ENCODE results near the gene PPP1R14D.

Gene PPP1R14D

DNA sequence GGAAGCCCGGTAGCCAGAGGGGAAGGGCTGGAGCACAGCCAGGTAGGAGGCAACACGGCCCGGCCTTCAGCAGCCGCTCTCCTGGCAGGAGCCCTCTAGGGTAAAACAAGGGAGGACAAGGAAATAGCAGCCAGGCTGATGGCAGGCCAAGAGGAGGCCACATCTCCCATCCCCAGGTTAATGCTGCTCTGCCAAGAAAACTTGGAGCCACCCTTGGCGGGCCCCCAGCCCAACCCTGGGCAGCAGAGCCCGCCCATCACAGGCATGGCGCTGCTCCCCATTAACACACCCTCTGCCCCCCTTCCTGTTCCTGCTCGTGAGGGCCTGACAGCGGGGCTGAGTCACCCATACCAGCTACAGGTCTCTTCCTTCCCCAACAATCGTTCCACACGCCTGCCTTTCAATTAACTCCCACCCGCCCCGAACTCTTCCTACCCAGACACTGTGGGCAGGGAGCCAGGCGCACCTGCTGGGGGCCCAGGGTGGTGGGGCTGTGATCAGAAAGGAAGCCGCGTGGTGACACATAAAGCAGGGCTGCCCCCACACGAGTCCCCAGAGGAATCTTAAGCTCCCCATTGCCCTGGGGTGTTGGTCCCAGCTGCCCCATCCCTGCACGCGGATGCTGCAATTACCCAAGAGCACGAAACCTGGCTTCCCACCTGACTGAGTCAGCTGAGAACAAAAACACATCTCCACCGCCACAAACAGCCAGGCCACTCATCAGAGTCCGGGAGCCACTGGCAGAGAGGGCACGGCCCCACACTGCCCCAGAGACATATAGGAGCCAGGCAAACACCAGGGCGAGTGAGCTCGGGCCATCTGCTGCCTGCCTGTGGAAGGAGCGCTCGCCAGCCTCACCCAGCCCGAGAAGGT is 59.0 kb downstream of the PPP1R14D start, which contains the start of gene C15orf62:
Gene C15orf62 (plus strand): TSS at position 707 of the 873 bp plus-strand sequence. CDS start 516 bp downstream, outside the sequence.
- peak; percentile 95 for DNase-seq (ENCODE audit: low read depth)
- no peak within 1 kb of the TSS for H3K4me3 ChIP-seq (ENCODE audit: low read depth, low read length)
- TF ChIP-seq, protein P1, sequence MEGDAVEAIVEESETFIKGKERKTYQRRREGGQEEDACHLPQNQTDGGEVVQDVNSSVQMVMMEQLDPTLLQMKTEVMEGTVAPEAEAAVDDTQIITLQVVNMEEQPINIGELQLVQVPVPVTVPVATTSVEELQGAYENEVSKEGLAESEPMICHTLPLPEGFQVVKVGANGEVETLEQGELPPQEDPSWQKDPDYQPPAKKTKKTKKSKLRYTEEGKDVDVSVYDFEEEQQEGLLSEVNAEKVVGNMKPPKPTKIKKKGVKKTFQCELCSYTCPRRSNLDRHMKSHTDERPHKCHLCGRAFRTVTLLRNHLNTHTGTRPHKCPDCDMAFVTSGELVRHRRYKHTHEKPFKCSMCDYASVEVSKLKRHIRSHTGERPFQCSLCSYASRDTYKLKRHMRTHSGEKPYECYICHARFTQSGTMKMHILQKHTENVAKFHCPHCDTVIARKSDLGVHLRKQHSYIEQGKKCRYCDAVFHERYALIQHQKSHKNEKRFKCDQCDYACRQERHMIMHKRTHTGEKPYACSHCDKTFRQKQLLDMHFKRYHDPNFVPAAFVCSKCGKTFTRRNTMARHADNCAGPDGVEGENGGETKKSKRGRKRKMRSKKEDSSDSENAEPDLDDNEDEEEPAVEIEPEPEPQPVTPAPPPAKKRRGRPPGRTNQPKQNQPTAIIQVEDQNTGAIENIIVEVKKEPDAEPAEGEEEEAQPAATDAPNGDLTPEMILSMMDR (IDR thresholded peaks at IDR 0.05; ENCODE audit: low read depth, low read length): no peak
- TF ChIP-seq, protein P2, sequence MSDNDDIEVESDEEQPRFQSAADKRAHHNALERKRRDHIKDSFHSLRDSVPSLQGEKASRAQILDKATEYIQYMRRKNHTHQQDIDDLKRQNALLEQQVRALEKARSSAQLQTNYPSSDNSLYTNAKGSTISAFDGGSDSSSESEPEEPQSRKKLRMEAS (IDR thresholded peaks at IDR 0.05; ENCODE audit: low read depth, low read length): peak; percentile 54
- TF ChIP-seq POLR2A (IDR thresholded peaks at IDR 0.05; ENCODE audit: extremely low read depth, insufficient read length) (no peak), MYC (IDR thresholded peaks at IDR 0.05; ENCODE audit: low read depth, low read length) (peak; percentile 48; the same call in 1 of the 2 replicates)

DNA sequence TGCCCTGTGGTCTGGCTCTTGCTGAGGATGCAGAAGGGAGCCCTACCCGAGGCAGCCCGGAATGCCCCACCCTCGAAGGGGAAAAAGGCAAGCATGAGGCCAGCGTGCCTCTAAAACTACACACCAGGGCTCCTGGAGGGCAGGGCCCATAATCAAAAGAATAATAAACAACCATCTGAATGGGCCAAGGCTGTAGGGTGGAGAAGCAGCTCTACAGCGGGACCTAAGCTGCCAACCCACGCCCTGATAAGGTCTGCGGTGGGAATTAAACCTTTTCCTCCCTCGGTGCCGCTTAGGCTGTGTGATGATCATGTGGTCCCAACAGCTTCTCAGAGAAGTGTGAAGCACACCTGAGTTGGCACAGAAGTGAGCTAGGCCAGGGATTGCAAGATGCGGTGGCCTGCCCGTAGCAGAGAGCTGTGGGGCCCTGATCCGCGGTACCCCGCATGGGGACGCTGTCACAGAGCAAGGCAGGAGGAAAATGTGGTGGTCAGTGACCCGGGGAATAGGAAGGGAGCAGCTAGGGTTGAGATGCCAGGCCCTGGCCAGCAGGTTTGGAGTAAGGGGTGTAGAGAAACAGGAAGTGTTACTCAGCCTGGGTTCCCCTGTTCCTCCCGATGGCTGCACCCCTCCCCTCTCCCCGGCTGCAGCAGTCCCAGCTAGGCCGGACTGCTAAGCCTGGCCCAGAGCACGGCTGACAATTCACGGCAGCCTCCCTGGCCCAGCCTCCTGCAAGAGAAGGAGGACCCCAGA is 59.8 kb downstream of the PPP1R14D start:
- H3K4me3 ChIP-seq (ENCODE audit: low read depth, low read length): no peak overlapping the region
- peak; percentile 64 for DNase-seq (ENCODE audit: low read depth)

DNA sequence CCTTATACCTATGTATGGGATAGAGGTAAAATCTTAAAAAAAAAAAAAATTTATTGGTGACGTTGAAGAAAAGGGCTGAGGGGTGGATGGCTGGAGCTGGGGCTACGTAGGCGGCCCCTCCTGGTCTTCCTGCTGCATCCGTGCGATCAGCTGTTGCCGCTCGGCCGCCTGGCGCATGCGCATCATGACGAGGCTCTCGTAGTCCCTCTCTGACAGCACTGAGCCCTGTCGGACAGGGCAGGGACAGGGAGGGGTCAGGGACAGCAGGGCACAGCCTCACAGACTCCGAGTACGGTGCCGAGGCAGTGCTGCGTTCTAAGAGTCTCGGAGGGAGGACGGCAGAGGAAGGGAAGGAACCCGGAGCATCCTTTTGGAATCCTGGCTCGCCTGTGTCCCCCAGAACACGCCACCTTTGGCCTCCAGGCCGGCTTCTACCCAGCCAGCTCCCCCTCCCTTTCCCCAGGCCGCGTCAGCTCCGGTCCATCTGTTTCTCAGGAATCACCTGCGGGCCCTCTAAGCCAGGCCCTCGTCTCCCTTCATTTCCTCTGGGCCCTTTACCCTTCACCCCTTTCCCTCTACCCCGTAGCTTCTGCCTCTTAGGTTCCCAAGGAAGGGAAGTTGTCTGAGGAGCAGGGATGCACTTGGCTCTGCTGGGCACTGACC is 60.5 kb downstream of the PPP1R14D start:
- no peak overlapping the region for H3K4me3 ChIP-seq (ENCODE audit: low read depth, low read length)
- TF ChIP-seq, protein P2 (IDR thresholded peaks at IDR 0.05; ENCODE audit: low read depth, low read length): no peak
- TF ChIP-seq, protein P1 (IDR thresholded peaks at IDR 0.05; ENCODE audit: low read depth, low read length): no peak
- TF ChIP-seq MYC (IDR thresholded peaks at IDR 0.05; ENCODE audit: low read depth, low read length) (no peak), POLR2A (IDR thresholded peaks at IDR 0.05; ENCODE audit: extremely low read depth, insufficient read length) (no peak)
- DNase-seq (ENCODE audit: low read depth): no peak

More for the DNA sequence above, 59.8 kb downstream of the PPP1R14D start:
- TF ChIP-seq, protein P2 (IDR thresholded peaks at IDR 0.05; ENCODE audit: low read depth, low read length): no peak
- TF ChIP-seq POLR2A (IDR thresholded peaks at IDR 0.05; ENCODE audit: extremely low read depth, insufficient read length): no peak
- TF ChIP-seq, protein P1 (IDR thresholded peaks at IDR 0.05; ENCODE audit: low read depth, low read length): no peak
- TF ChIP-seq MYC (IDR thresholded peaks at IDR 0.05; ENCODE audit: low read depth, low read length): no peak

DNA sequence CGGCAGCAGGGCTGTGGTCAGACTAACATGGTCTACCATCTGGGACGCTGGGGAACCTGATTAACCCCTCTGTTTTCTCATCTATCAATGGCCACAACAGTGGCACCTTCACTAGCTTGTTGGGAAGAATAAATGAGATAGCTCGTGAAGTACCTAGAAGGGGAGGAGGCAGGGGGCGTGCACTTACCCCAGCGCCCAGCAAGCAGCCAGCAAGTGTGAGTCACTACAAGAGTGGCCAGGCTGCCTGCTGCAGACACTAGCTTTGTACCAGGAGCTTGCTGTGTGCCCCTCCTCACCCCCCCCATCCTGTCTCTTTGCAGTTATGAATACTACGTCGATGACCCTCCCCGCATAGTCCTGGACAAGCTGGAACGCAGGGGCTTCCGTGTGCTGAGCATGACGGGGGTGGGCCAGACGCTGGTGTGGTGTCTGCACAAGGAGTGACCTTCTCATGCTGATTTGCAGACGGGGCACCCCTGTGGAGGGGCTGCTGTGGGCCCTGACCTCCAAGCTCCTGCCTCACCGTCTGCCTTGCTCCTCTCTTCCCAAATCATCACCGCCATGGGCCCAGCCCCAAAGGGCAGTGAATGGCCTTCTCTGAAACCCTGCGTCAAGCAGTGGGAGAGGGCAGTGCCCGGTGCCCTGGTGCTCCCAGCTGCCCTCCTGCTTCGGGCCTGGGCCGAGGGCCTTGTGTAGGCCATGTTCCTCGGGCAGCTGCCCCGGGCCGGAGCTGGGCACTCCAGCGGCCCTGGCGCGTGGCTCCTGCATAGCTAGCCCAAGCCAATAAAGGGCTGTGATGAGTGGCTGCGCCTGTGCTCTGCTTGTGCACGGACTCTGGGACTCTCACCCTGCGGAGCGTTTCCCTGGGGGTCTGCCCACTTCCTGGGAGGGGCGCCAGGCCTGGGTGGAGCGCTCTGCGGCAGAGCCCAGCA is 61.3 kb downstream of the PPP1R14D start:
- H3K4me3 ChIP-seq (ENCODE audit: low read depth, low read length): no peak overlapping the region
- DNase-seq (ENCODE audit: low read depth): peak; percentile 74
- TF ChIP-seq, protein P1 (IDR thresholded peaks at IDR 0.05; ENCODE audit: low read depth, low read length): no peak
- TF ChIP-seq MYC (IDR thresholded peaks at IDR 0.05; ENCODE audit: low read depth, low read length) (no peak), POLR2A (IDR thresholded peaks at IDR 0.05; ENCODE audit: extremely low read depth, insufficient read length) (no peak)
- TF ChIP-seq, protein P2 (IDR thresholded peaks at IDR 0.05; ENCODE audit: low read depth, low read length): no peak
